Tibial artery (tissue), 4 donors: ENCODE results near the gene IGFBP2.

Experiments used
- DNase-seq, 2 donors: peaks; one replicate each; pipeline ENCODE4 v3.0.0-alpha.2; 2019
- H3K27ac ChIP-seq, 2 donors: fragments of 200-600 bp; sonication (generic) in 1 of 2; 1 replicate in 1 of 2; 2 replicates in 1 of 2; pipeline ENCODE4 v1.5.1; 2018 to 2019; ENCODE audit warnings: mild to moderate bottlenecking in 1 of 2
- H3K27me3 ChIP-seq, 2 donors: fragments of 200-600 bp; sonication (generic) in 1 of 2; one replicate each; pipeline versions ENCODE4 v1.5.1 to v1.6.0; 2016 to 2019
- H3K36me3 ChIP-seq, 3 donors: fragments of 200-600 bp; sonication (generic) in 2 of 3; one replicate each; pipeline ENCODE4 v1.5.1; 2016 to 2019; ENCODE audit warnings: mild to moderate bottlenecking in 2 of 3
- H3K4me1 ChIP-seq, 4 donors: fragments of 200-600 bp; sonication (generic) in 2 of 4; 1 replicate in 3 of 4; 2 replicates in 1 of 4; pipeline ENCODE4 v1.5.1; 2016 to 2019
- H3K4me3 ChIP-seq, 2 donors: fragments of 200-600 bp; sonication (generic) in 1 of 2; 1 replicate in 1 of 2; 2 replicates in 1 of 2; pipeline ENCODE4 v1.5.1; 2018 to 2019; ENCODE audit warnings: mild to moderate bottlenecking in 2 of 2
- H3K9me3 ChIP-seq, 3 donors: fragments of 200-600 bp; sonication (generic) in 1 of 3; one replicate each; pipeline ENCODE4 v1.5.1; 2016 to 2019
- intact Hi-C: fragments of 100-400 bp; cut with DNase I; formaldehyde crosslinking; loops from one replicate; pipeline ENCODE4 v1.15.0; 2023; ENCODE audit warnings: low total_unique reads
- TF ChIP-seq, protein P1 (sequence below), 2 experiments: fragments of 200-600 bp in 1 of 2; fragments of 450-650 bp in 1 of 2; IDR thresholded peaks; one replicate each; pipeline ENCODE4 v1.5.1; 2017 to 2019; ENCODE audit warnings: antibody characterized with exemption in 2 of 2, mild to moderate bottlenecking in 1 of 2, moderate library complexity in 1 of 2

Gene IGFBP2

DNA sequence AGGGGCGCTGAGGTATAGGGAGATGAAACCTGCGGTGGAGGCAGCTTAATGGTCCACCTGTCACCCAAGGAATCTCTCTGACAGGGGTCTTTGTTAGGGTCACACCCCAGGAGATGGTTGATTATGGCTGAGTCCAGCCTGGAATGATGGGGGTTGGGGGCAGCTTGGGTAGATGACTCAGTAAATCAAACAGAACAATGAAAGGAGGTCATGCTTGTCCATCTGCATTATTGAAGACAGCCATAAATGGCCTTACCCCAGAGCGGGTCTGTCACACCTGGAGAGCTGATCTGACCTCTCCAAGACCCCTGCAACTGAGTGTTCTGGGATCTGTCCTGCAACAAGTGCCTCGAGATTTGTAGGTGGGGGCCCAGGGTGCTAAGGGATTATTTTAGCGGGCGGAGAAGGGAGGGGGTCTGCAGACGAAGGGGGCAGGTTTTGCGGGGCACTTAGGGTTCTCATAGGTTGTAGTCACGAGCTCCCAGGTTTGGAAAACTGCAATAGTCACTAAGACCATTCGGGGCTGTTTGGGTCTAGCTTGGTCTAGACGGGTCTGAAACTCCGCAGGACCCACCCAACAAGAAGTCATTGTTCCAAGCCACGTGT is 771 bp upstream of the IGFBP2 start:
- DNase-seq = no peak
- Histone ChIP-seq H3K36me3 (no peaks in the 10 kb centered on the region), H3K4me1 (peaks cover 0 to 40% (median 29%) of the 10 kb centered on the region in 4 donors), H3K27me3 (no peaks in the 10 kb centered on the region), H3K27ac (peak overlapping the region; percentile 69 to 76), H3K4me3 (peak overlapping the region; percentile 78 to 88), H3K9me3 (no peaks in the 10 kb centered on the region)
- intact Hi-C loops = no loop called here
- TF ChIP-seq, protein P1, sequence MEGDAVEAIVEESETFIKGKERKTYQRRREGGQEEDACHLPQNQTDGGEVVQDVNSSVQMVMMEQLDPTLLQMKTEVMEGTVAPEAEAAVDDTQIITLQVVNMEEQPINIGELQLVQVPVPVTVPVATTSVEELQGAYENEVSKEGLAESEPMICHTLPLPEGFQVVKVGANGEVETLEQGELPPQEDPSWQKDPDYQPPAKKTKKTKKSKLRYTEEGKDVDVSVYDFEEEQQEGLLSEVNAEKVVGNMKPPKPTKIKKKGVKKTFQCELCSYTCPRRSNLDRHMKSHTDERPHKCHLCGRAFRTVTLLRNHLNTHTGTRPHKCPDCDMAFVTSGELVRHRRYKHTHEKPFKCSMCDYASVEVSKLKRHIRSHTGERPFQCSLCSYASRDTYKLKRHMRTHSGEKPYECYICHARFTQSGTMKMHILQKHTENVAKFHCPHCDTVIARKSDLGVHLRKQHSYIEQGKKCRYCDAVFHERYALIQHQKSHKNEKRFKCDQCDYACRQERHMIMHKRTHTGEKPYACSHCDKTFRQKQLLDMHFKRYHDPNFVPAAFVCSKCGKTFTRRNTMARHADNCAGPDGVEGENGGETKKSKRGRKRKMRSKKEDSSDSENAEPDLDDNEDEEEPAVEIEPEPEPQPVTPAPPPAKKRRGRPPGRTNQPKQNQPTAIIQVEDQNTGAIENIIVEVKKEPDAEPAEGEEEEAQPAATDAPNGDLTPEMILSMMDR (IDR thresholded peaks at IDR 0.05) = no peak

DNA sequence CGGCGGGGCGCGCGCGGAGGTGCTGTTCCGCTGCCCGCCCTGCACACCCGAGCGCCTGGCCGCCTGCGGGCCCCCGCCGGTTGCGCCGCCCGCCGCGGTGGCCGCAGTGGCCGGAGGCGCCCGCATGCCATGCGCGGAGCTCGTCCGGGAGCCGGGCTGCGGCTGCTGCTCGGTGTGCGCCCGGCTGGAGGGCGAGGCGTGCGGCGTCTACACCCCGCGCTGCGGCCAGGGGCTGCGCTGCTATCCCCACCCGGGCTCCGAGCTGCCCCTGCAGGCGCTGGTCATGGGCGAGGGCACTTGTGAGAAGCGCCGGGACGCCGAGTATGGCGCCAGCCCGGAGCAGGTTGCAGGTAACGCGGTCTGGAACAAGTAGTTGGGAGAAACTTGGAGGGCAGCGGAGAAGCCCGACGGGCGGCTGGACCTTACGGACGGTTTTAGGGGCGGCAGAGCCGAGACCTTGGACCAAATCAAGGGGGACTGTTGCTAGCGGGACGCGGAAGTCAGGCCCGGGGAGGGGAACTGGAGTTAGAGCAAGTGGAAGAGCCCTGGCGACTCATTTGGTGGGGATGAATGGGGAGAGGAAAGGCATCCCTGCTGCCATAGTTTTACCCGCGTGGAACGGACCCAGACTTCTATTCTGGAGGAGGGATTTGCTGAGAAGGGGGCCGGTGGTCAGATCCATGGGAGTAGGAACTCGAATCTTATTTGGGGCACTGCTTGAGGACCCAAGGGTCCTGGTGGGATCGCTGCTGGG is 573 bp downstream of the IGFBP2 start:
- DNase-seq = no peak
- intact Hi-C loops = no loop called here

DNA sequence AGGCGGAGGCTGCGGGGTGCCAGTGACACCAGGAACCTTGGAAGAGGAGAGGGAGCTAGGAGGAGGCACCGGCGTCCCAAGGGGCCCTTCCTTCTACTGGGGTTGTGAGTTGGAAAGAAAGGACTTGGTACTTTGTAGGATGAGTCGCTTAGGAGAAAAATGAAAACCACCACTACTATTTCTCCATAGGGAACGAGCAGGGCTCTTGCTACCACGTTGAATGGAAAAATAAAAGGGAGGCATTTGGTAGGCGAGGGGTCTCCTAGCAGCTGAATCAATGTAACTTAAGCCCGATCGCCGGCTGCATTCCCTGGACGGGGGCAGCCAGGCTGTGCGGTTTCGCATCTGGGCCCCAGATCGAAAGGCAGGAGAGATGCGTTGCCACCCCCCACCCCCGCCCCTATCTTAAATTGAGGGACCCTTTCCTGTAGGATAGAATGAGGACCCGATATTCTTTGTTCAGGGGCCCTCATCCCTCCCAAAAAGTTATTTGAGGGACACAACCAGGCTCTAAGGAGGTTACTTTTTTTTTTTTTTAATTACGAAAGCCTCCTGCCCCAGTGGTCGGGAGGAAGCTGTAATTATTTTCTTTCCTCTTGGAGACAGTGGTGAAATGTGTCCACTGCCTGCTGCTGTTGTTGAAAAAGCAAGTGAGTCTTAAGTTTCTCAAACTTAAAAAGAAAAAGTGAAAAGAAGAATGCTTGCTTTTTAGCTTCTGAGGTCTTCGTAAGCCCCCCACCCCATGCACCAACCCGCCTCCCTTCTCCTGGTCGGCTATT is 1.3 kb downstream of the IGFBP2 start:
- intact Hi-C loops = no loop called here
- H3K9me3 ChIP-seq = no peaks in the 10 kb centered on the region
- peaks cover 0 to 5% (median 0%) of the 10 kb centered on the region in 3 donors for H3K36me3 ChIP-seq
- TF ChIP-seq, protein P1 (IDR thresholded peaks at IDR 0.05) = no peak
- H3K27me3 ChIP-seq = no peaks in the 10 kb centered on the region
- peak overlapping the region; percentile 78 to 88 for H3K4me3 ChIP-seq
- H3K4me1 ChIP-seq = peaks cover 0 to 50% (median 34%) of the 10 kb centered on the region in 4 donors
- peak overlapping the region; percentile 73 to 74 for H3K27ac ChIP-seq
- no peak for DNase-seq

More for the DNA sequence above, 573 bp downstream of the IGFBP2 start:
- peaks cover 0 to 49% (median 34%) of the 10 kb centered on the region in 4 donors for H3K4me1 ChIP-seq
- H3K4me3 ChIP-seq = peak overlapping the region; percentile 78 to 88
- H3K27ac ChIP-seq = peak overlapping the region; percentile 73 to 74
- H3K36me3 ChIP-seq = no peaks in the 10 kb centered on the region
- no peaks in the 10 kb centered on the region for H3K9me3 ChIP-seq
- TF ChIP-seq, protein P1 (IDR thresholded peaks at IDR 0.05) = peak in 1 of 2 experiments; percentile 21
- H3K27me3 ChIP-seq = no peaks in the 10 kb centered on the region

DNA sequence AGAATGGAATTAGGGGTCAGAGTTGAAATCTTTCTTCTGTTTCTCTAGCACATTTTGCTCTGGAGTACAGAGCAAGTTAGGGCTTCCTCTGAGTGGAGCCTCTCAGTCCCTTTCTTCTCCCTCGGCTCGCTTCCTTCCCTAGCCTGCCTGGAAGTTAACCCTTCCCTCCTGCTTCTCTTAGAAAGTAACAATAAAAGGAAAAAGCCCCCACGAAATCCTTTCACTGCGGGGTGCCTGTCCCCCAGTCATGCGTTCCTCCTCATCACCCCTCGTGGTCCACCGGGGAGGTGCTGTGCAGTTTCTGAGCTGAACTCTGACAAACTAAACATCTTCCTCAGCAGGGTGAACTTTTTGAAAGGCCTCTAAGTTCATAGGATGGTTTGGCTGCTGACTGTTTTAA is 2.0 kb downstream of the IGFBP2 start:
- Histone ChIP-seq H3K4me3 (peak overlapping the region; percentile 78 to 88), H3K27ac (peak overlapping the region; percentile 73 to 74), H3K36me3 (peaks cover 0 to 10% (median 2%) of the 10 kb centered on the region in 3 donors), H3K27me3 (no peaks in the 10 kb centered on the region), H3K4me1 (peaks cover 0 to 56% (median 34%) of the 10 kb centered on the region in 4 donors), H3K9me3 (no peaks in the 10 kb centered on the region)
- intact Hi-C loops = no loop called here
- no peak for DNase-seq
- TF ChIP-seq, protein P1 (IDR thresholded peaks at IDR 0.05) = no peak

DNA sequence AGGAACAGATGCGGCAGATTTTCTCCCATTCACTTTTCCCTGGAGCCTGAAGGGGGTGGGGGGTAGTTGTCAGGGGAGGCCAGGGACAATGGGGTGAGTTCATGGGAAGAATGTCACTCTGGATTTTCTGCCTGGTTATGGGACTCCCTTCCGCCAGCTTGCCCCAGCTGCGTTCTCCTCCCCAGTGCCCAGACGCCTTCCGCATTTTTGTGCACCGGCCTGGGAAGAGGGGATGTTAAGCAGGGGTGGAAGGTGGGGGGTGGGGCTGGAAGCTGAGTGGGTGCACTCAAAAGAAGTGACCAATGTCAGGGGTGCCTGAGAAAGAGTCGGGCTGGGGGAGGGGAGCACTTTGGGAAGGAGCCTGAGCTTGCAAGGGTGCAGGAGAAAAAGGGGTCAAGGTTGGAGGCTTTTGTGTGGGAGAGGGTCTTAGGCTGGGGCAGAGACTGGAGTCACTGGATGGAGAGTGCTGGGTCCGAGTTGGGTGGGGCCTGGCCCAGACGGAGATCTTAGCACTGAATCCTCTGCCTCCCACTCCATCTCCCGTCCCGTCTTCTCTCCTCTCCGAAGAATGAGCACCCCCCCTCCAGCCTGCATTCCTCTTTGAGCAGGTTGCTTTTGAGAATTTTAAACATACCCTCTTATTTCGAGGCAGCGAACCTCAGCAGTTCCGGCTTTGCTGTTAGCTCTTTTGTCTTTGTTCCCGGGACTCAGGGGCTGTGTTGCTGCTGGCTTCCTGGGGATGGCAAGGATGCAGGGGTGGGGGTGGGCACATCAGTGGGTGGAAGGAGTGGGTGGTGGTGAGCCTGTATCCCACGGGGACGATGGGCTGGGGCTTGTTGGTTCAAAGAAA is 2.7 kb downstream of the IGFBP2 start:
- H3K4me3 ChIP-seq = peak overlapping the region; percentile 78 to 88
- no peaks in the 10 kb centered on the region for H3K27me3 ChIP-seq
- no peak for DNase-seq
- no peaks in the 10 kb centered on the region for H3K9me3 ChIP-seq
- H3K4me1 ChIP-seq = peaks cover 0 to 57% (median 36%) of the 10 kb centered on the region in 4 donors
- TF ChIP-seq, protein P1 (IDR thresholded peaks at IDR 0.05) = no peak
- intact Hi-C loops = no loop called here
- H3K36me3 ChIP-seq = peaks cover 4 to 17% (median 5%) of the 10 kb centered on the region in 3 donors
- peak overlapping the region; percentile 73 to 74 for H3K27ac ChIP-seq
